Liver (tissue), 9 donors: ENCODE data around the gene CDRT4. TPM values are rescaled to one million over a fixed set of nuclear protein-coding genes. Genes with fewer than 3 reads are reported as not detected.

Source experiments
- DNase-seq: peaks from one replicate; pipeline ENCODE4 v3.0.0-alpha.2; 2017; ENCODE audit warnings: low spot score
- H3K27ac ChIP-seq, 2 donors: one replicate each; pipeline ENCODE4 v1.7.0; 2013; ENCODE audit warnings: inconsistent platforms in 2 of 2, low read length in 2 of 2, control low read depth in 1 of 2, low read depth in 1 of 2, mild to moderate bottlenecking in 1 of 2
- H3K27me3 ChIP-seq, 4 donors: one replicate each; pipeline versions ENCODE4 v1.6.1 to v1.7.0; 2013; ENCODE audit warnings: low read length in 3 of 4, inconsistent platforms in 1 of 4, mild to moderate bottlenecking in 1 of 4, moderate library complexity in 1 of 4; ENCODE audit not compliant: control insufficient read depth in 4 of 4, insufficient read depth in 4 of 4
- H3K36me3 ChIP-seq, 4 donors: one replicate each; pipeline versions ENCODE4 v1.6.1 to v1.7.0; 2013; ENCODE audit warnings: low read length in 3 of 4, mild to moderate bottlenecking in 3 of 4, low read depth in 1 of 4, moderate library complexity in 1 of 4; ENCODE audit not compliant: control insufficient read depth in 4 of 4, insufficient read depth in 3 of 4
- H3K4me1 ChIP-seq, 4 donors: one replicate each; pipeline versions ENCODE4 v1.6.1 to v1.7.0; 2013; ENCODE audit warnings: low read length in 3 of 4, mild to moderate bottlenecking in 3 of 4, moderate library complexity in 1 of 4; ENCODE audit not compliant: control insufficient read depth in 4 of 4, insufficient read depth in 4 of 4
- H3K4me3 ChIP-seq, 3 donors: one replicate each; pipeline versions ENCODE4 v1.6.1 to v1.7.0; 2013; ENCODE audit warnings: low read length in 3 of 3, control low read depth in 1 of 3, low read depth in 1 of 3, mild to moderate bottlenecking in 1 of 3
- H3K9ac ChIP-seq, 2 donors: one replicate each; pipeline ENCODE4 v1.7.0; 2013; ENCODE audit warnings: low read length in 2 of 2, mild to moderate bottlenecking in 2 of 2, moderate library complexity in 2 of 2, control low read depth in 1 of 2, low read depth in 1 of 2
- H3K9me3 ChIP-seq, 4 donors: one replicate each; pipeline versions ENCODE4 v1.6.1 to v1.7.0; 2013; ENCODE audit warnings: low read length in 3 of 4; ENCODE audit not compliant: control insufficient read depth in 4 of 4
- EGR1 ChIP-seq, 2 donors: IDR thresholded peaks; 2 replicates each; pipeline ENCODE4 v1.6.1; 2016 to 2018; ENCODE audit warnings: antibody characterized with exemption in 2 of 2, low read depth in 2 of 2
- FOXA1 ChIP-seq: IDR thresholded peaks from 2 replicates; pipeline ENCODE4 v1.6.1; 2016; ENCODE audit warnings: antibody characterized with exemption
- FOXA2 ChIP-seq: IDR thresholded peaks from 2 replicates; pipeline ENCODE4 v1.6.1; 2016; ENCODE audit warnings: antibody characterized with exemption
- GABPA ChIP-seq, 2 donors: IDR thresholded peaks in 1 of 2; conservative IDR thresholded peaks in 1 of 2; 2 replicates each; pipeline ENCODE4 v1.6.1; 2016; ENCODE audit warnings: antibody characterized with exemption in 2 of 2, mild to moderate bottlenecking in 1 of 2, moderate library complexity in 1 of 2
- HNF4A ChIP-seq, 2 donors: conservative IDR thresholded peaks; 2 replicates each; pipeline ENCODE4 v1.6.1; 2016; ENCODE audit warnings: antibody characterized with exemption in 2 of 2, mild to moderate bottlenecking in 2 of 2
- HNF4G ChIP-seq: IDR thresholded peaks from 2 replicates; pipeline ENCODE4 v1.6.1; 2016; ENCODE audit warnings: antibody characterized with exemption
- JUND ChIP-seq, 2 donors: IDR thresholded peaks; 2 replicates each; pipeline ENCODE4 v1.6.1; 2016; ENCODE audit warnings: antibody characterized with exemption in 2 of 2
- NR2F2 ChIP-seq: IDR thresholded peaks from 2 replicates; pipeline ENCODE4 v1.6.1; 2016; ENCODE audit warnings: antibody characterized with exemption
- RXRA ChIP-seq, 2 donors: IDR thresholded peaks; 2 replicates each; pipeline ENCODE4 v1.6.1; 2017 to 2018; ENCODE audit warnings: antibody characterized with exemption in 2 of 2, mild to moderate bottlenecking in 1 of 2
- SP1 ChIP-seq: IDR thresholded peaks from 2 replicates; pipeline ENCODE4 v1.6.1; 2018; ENCODE audit warnings: antibody characterized with exemption, mild to moderate bottlenecking
- TAF1 ChIP-seq: conservative IDR thresholded peaks from 2 replicates; pipeline ENCODE4 v1.6.1; 2016; ENCODE audit warnings: antibody characterized with exemption, mild to moderate bottlenecking
- YY1 ChIP-seq: IDR thresholded peaks from 2 replicates; pipeline ENCODE4 v1.6.1; 2016; ENCODE audit warnings: antibody characterized with exemption, mild to moderate bottlenecking
- WGBS: extraction: QIAGEN DNeasy Blood & Tissue Kit; methylation state at CpG from one replicate; pipeline ENCODE4 v1.1.7; 2013; 5-methylcytosine and 5-hydroxymethylcytosine counted together
- polyA plus RNA-seq, 2 donors: library from polyadenylated mRNA; stranded (reverse) in 1 of 2; unstranded in 1 of 2; fragments of 200-250 nt in 1 of 2; fragments of >200 nt in 1 of 2; fragmentation: Nextera tagmentation in 1 of 2; extraction: Ambion mirVana in 1 of 2; gene quantifications; one replicate each; pipeline versions ENCODE4 v1.2.1 to v1.2.3, GENCODE V29; 2013 to 2015
- total RNA-seq, 2 donors: library from RNA; depleted of rRNA; stranded (reverse); fragments of >200 nt; gene quantifications; one replicate each; pipeline ENCODE4 v1.2.3, GENCODE V29; 2014
- TF ChIP-seq, protein P1 (sequence below): IDR thresholded peaks from 2 replicates; pipeline ENCODE4 v1.6.1; 2016; ENCODE audit warnings: antibody characterized with exemption
- TF ChIP-seq, protein P2 (sequence below): IDR thresholded peaks from 2 replicates; pipeline ENCODE4 v1.6.1; 2016; ENCODE audit warnings: antibody characterized with exemption, mild to moderate bottlenecking
- TF ChIP-seq, protein P3 (sequence below): fragments of 150-350 bp; IDR thresholded peaks from 2 replicates; pipeline ENCODE4 v1.5.1; 2017; ENCODE audit warnings: improper control_type of control experiment, low read depth, low read length; ENCODE audit not compliant: missing input control
- donor health status: healthy.
- donor health status: healthy.
- donor health status: healthy.
- donor health status: healthy.
- donor health status: healthy.

The CDRT4 gene
- total and polyA plus RNA-seq, 4 donors: 0.43 to 3.3 (median 1.8) TPM; not detected in 1

DNA sequence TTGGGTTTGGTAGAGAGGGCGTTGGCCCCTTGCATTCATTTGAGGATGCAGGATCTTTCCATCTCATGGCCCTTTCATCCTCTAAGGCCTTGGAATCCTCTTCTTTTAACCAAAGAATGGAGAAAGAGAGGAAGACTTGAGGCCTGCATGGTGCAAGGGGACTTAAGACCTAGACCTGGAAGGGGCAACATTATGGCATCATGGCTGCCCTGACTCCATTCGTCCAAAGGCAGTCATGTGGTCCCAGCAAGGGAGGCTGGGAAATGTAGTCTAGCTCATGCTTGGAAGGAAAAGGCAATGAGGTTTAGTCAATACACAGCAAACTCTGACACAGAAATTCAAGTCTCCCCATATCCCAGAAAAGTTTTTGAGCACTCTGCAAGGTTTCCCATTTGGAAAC is 30.7 kb upstream of the CDRT4 start:
- no peak for DNase-seq
- no peak overlapping the region for H3K27ac ChIP-seq
- no peak overlapping the region for H3K4me3 ChIP-seq
- TF ChIP-seq, protein P1, sequence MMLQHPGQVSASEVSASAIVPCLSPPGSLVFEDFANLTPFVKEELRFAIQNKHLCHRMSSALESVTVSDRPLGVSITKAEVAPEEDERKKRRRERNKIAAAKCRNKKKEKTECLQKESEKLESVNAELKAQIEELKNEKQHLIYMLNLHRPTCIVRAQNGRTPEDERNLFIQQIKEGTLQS: no peak
- TF ChIP-seq TAF1 (no peak), SP1 (no peak), HNF4A (conservative IDR thresholded peaks at IDR 0.05) (no peak), JUND (IDR thresholded peaks at IDR 0.05) (no peak)
- TF ChIP-seq, protein P2, sequence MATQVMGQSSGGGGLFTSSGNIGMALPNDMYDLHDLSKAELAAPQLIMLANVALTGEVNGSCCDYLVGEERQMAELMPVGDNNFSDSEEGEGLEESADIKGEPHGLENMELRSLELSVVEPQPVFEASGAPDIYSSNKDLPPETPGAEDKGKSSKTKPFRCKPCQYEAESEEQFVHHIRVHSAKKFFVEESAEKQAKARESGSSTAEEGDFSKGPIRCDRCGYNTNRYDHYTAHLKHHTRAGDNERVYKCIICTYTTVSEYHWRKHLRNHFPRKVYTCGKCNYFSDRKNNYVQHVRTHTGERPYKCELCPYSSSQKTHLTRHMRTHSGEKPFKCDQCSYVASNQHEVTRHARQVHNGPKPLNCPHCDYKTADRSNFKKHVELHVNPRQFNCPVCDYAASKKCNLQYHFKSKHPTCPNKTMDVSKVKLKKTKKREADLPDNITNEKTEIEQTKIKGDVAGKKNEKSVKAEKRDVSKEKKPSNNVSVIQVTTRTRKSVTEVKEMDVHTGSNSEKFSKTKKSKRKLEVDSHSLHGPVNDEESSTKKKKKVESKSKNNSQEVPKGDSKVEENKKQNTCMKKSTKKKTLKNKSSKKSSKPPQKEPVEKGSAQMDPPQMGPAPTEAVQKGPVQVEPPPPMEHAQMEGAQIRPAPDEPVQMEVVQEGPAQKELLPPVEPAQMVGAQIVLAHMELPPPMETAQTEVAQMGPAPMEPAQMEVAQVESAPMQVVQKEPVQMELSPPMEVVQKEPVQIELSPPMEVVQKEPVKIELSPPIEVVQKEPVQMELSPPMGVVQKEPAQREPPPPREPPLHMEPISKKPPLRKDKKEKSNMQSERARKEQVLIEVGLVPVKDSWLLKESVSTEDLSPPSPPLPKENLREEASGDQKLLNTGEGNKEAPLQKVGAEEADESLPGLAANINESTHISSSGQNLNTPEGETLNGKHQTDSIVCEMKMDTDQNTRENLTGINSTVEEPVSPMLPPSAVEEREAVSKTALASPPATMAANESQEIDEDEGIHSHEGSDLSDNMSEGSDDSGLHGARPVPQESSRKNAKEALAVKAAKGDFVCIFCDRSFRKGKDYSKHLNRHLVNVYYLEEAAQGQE: no peak
- H3K27me3 ChIP-seq: no peaks in the 10 kb centered on the region
- no peaks in the 10 kb centered on the region for H3K4me1 ChIP-seq
- no peak overlapping the region for H3K9ac ChIP-seq
- no peaks in the 10 kb centered on the region for H3K9me3 ChIP-seq
- peaks cover 0 to 2% (median 2%) of the 10 kb centered on the region in 4 donors for H3K36me3 ChIP-seq
- 95% methylated on average over 2 of the region's 2 CpGs for WGBS

DNA sequence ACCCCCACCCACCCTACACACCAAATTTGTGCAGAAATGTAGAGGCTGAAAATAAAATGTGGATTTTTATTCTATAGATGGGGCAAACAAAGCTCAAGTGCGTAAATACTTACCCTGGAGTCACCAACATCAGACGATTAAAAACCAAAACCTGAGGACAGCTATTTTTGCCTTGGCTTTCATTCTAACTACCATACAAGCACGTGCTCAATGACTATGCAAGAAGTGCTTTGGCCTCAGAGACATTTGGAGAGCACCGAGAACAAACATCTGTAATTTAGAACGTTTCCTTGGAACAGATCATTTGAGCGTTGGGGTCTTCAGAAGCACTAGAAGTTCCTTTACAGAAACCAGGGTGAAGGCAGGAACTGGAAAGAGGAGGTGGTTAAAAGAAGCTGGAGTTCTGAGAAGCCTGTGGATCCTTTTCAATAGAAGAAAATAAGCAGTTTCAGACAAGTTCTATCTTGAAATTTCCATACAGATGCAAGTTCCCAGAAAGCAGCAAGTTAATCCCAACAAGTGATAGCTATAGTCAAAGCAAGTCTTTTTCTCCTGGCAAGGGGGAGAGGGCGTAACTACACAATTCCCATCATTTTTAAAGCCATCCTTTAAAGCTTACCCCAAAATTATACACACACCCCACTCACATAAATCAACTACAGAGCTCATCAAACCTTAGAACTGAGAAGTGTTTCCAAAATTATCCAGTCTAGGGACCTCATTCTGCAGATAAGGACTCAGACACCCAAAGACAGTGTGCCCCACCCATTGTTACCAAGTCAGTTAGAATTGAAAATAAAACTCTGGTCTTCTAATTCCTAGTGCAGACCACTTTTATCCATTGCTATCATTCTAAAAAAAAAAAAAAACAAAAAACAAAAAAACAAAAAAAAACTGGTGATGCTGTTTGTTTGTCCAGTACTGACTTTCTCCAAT is 29.6 kb upstream of the CDRT4 start:
- TF ChIP-seq SP1 (no peak), GABPA (IDR thresholded peaks at IDR 0.05 in 1 of 2, conservative IDR thresholded peaks at IDR 0.05 in 1 of 2) (no peak), FOXA1 (no peak), NR2F2 (no peak), FOXA2 (no peak), YY1 (no peak)
- Histone ChIP-seq H3K4me1 (no peaks in the 10 kb centered on the region), H3K9ac (no peak overlapping the region), H3K27me3 (no peaks in the 10 kb centered on the region), H3K9me3 (no peaks in the 10 kb centered on the region), H3K36me3 (peaks cover 0 to 2% (median 2%) of the 10 kb centered on the region in 4 donors), H3K27ac (no peak overlapping the region), H3K4me3 (no peak overlapping the region)
- WGBS: 94% methylated on average over 7 of the region's 7 CpGs
- DNase-seq: no peak

DNA sequence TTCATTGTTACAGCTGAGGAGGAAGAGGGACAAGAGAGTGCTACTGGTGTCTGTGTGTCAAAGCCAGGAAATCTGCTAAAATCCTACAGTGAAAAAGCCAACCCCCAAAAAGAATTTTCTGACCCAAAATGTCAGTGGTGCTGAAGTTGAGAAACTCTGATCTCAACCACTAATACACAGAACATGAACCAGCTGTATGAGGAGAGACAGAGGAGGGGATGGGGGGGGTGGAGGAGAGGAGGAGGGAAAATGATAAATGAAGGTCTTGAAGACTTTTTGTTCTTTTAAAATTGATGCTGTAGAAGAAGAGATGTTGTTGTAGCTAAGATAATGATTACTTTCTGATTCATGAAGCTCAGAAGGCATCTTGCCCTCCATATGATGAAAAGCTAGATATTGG is 27.4 kb upstream of the CDRT4 start:
- no peaks in the 10 kb centered on the region for H3K9me3 ChIP-seq
- TF ChIP-seq, protein P2: no peak
- TF ChIP-seq EGR1 (IDR thresholded peaks at IDR 0.05; ENCODE audit: low read depth in 2 of 2) (no peak), FOXA2 (no peak), RXRA (IDR thresholded peaks at IDR 0.05) (no peak), JUND (IDR thresholded peaks at IDR 0.05) (no peak), HNF4G (no peak), GABPA (IDR thresholded peaks at IDR 0.05 in 1 of 2, conservative IDR thresholded peaks at IDR 0.05 in 1 of 2) (no peak)
- TF ChIP-seq, protein P3, sequence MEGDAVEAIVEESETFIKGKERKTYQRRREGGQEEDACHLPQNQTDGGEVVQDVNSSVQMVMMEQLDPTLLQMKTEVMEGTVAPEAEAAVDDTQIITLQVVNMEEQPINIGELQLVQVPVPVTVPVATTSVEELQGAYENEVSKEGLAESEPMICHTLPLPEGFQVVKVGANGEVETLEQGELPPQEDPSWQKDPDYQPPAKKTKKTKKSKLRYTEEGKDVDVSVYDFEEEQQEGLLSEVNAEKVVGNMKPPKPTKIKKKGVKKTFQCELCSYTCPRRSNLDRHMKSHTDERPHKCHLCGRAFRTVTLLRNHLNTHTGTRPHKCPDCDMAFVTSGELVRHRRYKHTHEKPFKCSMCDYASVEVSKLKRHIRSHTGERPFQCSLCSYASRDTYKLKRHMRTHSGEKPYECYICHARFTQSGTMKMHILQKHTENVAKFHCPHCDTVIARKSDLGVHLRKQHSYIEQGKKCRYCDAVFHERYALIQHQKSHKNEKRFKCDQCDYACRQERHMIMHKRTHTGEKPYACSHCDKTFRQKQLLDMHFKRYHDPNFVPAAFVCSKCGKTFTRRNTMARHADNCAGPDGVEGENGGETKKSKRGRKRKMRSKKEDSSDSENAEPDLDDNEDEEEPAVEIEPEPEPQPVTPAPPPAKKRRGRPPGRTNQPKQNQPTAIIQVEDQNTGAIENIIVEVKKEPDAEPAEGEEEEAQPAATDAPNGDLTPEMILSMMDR: no peak
- H3K36me3 ChIP-seq: peaks cover 0 to 2% (median under 1%) of the 10 kb centered on the region in 4 donors
- DNase-seq: no peak
- no peak overlapping the region for H3K27ac ChIP-seq
- no peak overlapping the region for H3K4me3 ChIP-seq
- no peak overlapping the region for H3K9ac ChIP-seq
- no peaks in the 10 kb centered on the region for H3K4me1 ChIP-seq
- H3K27me3 ChIP-seq: no peaks in the 10 kb centered on the region
